ENCODE data around the gene UBTD2. TPM values are rescaled to one million over a fixed set of nuclear protein-coding genes. Genes with fewer than 3 reads are reported as not detected.

Gene UBTD2
- total and polyA plus RNA-seq, 8 donors: 16.2 to 114 (median 93.2) TPM

GRCh38 chr5:172224996-172225395, 58.6 kb downstream of the UBTD2 start:
- no peak for TF ChIP-seq CTCF (IDR thresholded peaks at IDR 0.05)
- no peaks in the 10 kb centered on the region for H3K27me3 ChIP-seq
- no peaks in the 10 kb centered on the region for H3K9me3 ChIP-seq
- no peak overlapping the region for H3K27ac ChIP-seq
- no peak overlapping the region for H3K4me3 ChIP-seq
- intact Hi-C loops (cut with DNase I): no loop called here
- no peak for DNase-seq
- peaks cover 0 to 13% of the 10 kb centered on the region in 2 donors for H3K36me3 ChIP-seq
- no peak for ATAC-seq
- no peaks in the 10 kb centered on the region for H3K4me1 ChIP-seq

GRCh38 chr5:172223901-172224873, 59.4 kb downstream of the UBTD2 start:
- Histone ChIP-seq H3K4me3 (no peak overlapping the region), H3K9me3 (no peaks in the 10 kb centered on the region), H3K4me1 (no peaks in the 10 kb centered on the region), H3K36me3 (peaks cover 0 to 13% of the 10 kb centered on the region in 2 donors), H3K27me3 (no peaks in the 10 kb centered on the region), H3K27ac (no peak overlapping the region)
- no peak for TF ChIP-seq CTCF (IDR thresholded peaks at IDR 0.05)
- DNase-seq (no peak), ATAC-seq (no peak)
- intact Hi-C loops (cut with DNase I): no loop called here

GRCh38 chr5:172219296-172219695, 64.3 kb downstream of the UBTD2 start:
- ATAC-seq (no peak), DNase-seq (no peak)
- no peaks in the 10 kb centered on the region for H3K27me3 ChIP-seq
- H3K9me3 ChIP-seq: no peaks in the 10 kb centered on the region
- H3K4me3 ChIP-seq: no peak overlapping the region
- intact Hi-C loops (cut with DNase I): no loop called here
- no peak overlapping the region for H3K27ac ChIP-seq
- TF ChIP-seq CTCF (IDR thresholded peaks at IDR 0.05): no peak
- no peaks in the 10 kb centered on the region for H3K4me1 ChIP-seq
- peaks cover 0 to 3% of the 10 kb centered on the region in 2 donors for H3K36me3 ChIP-seq

- Histone ChIP-seq H3K27me3 (no peaks in the 10 kb centered on the region), H3K4me3 (no peak overlapping the region), H3K27ac (no peak overlapping the region), H3K9me3 (no peaks in the 10 kb centered on the region), H3K4me1 (no peaks in the 10 kb centered on the region), H3K36me3 (peaks cover 0 to 7% of the 10 kb centered on the region in 2 donors)
- no peak for TF ChIP-seq CTCF (IDR thresholded peaks at IDR 0.05)
- no peak for ATAC-seq
- DNase-seq: no peak
- intact Hi-C loops (cut with DNase I): no loop called here
These were observed 67.2 kb downstream of the UBTD2 start for GRCh38 chr5:172216345-172216744.

GRCh38 chr5:172213126-172213525, 70.4 kb downstream of the UBTD2 start:
- no peak overlapping the region for H3K4me3 ChIP-seq
- DNase-seq: no peak
- intact Hi-C loops (cut with DNase I): no loop called here
- no peak overlapping the region for H3K27ac ChIP-seq
- no peak for TF ChIP-seq CTCF (IDR thresholded peaks at IDR 0.05)
- no peaks in the 10 kb centered on the region for H3K27me3 ChIP-seq
- H3K36me3 ChIP-seq: peaks cover 0 to 12% of the 10 kb centered on the region in 2 donors
- no peak for ATAC-seq
- no peaks in the 10 kb centered on the region for H3K9me3 ChIP-seq
- no peaks in the 10 kb centered on the region for H3K4me1 ChIP-seq

Measured in left lung (tissue), 10 donors.